Transverse colon (tissue), 3 donors: ENCODE results near the gene AGAP1.

ENCODE experiments used
- POLR2A ChIP-seq: fragments of 450-650 bp; IDR thresholded peaks from one replicate; pipeline ENCODE4 v1.6.1; 2016; ENCODE audit warnings: antibody characterized with exemption, mild to moderate bottlenecking, moderate library complexity
- TF ChIP-seq, protein P1 (sequence below), 5 experiments: fragments of 200-600 bp in 3 of 5; fragments of 450-650 bp in 2 of 5; sonication (generic) in 3 of 5; IDR thresholded peaks; 1 replicate in 2 of 5; 2 replicates in 3 of 5; pipeline ENCODE4 v1.5.1; 2016 to 2017; ENCODE audit warnings: antibody characterized with exemption in 5 of 5, inconsistent platforms in 3 of 5, mild to moderate bottlenecking in 2 of 5, moderate library complexity in 1 of 5

DNA sequence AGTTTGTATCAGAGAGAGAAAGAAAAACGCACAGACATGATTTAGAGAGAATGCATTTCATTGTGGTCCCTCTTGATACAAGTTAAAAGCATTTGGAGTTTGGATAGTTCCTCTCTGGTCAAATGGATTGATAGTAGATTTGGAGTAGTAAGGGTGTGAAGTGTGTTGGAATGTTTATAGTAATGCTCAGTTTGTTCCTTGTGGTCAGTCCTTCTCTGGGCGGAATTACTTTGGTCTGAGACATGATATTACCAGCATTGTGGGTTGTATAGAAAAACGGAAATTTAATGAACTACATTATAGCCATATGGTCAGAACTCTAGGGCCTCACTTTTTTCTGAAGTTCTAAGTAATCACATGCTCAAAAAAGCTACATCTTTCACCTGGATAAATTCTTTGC is 178.9 kb downstream of the AGAP1 start:
- TF ChIP-seq POLR2A: no peak
- TF ChIP-seq, protein P1, sequence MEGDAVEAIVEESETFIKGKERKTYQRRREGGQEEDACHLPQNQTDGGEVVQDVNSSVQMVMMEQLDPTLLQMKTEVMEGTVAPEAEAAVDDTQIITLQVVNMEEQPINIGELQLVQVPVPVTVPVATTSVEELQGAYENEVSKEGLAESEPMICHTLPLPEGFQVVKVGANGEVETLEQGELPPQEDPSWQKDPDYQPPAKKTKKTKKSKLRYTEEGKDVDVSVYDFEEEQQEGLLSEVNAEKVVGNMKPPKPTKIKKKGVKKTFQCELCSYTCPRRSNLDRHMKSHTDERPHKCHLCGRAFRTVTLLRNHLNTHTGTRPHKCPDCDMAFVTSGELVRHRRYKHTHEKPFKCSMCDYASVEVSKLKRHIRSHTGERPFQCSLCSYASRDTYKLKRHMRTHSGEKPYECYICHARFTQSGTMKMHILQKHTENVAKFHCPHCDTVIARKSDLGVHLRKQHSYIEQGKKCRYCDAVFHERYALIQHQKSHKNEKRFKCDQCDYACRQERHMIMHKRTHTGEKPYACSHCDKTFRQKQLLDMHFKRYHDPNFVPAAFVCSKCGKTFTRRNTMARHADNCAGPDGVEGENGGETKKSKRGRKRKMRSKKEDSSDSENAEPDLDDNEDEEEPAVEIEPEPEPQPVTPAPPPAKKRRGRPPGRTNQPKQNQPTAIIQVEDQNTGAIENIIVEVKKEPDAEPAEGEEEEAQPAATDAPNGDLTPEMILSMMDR (IDR thresholded peaks at IDR 0.05): no peak
